ENCODE data around the gene WEE2. TPM values are rescaled to one million over a fixed set of nuclear protein-coding genes. Genes with fewer than 3 reads are reported as not detected.

The WEE2 gene
- total RNA-seq, 1 experiment from 2014 or later = not detected

GRCh38 chr7:141691540-141691939, 16.6 kb upstream of the WEE2 start:
- DNase-seq (ENCODE audit: low read depth) = no peak

GRCh38 chr7:141691961-141692360, 16.2 kb upstream of the WEE2 start:
- DNase-seq (ENCODE audit: low read depth) = no peak

- DNase-seq (ENCODE audit: low read depth) = no peak
Observed at GRCh38 chr7:141693082-141693481, 15.1 kb upstream of the WEE2 start.

GRCh38 chr7:141695803-141696289, 12.3 kb upstream of the WEE2 start:
- DNase-seq (ENCODE audit: low read depth) = no peak

GRCh38 chr7:141696348-141696747, 11.8 kb upstream of the WEE2 start:
- no peak for DNase-seq (ENCODE audit: low read depth)

- peak; percentile 92 for DNase-seq (ENCODE audit: low read depth)
Observed at GRCh38 chr7:141697211-141697871, 10.8 kb upstream of the WEE2 start.

GRCh38 chr7:141698247-141699015, 9.7 kb upstream of the WEE2 start:
- DNase-seq (ENCODE audit: low read depth) = no peak

- no peak for DNase-seq (ENCODE audit: low read depth)
Observed at GRCh38 chr7:141699860-141700259, 8.3 kb upstream of the WEE2 start.

GRCh38 chr7:141700296-141700847, 7.8 kb upstream of the WEE2 start:
- no peak for DNase-seq (ENCODE audit: low read depth)

- DNase-seq (ENCODE audit: low read depth) = peak; percentile 10
Observed at GRCh38 chr7:141700848-141701371, 7.2 kb upstream of the WEE2 start.

GRCh38 chr7:141701489-141702046, 6.6 kb upstream of the WEE2 start:
- peak; percentile 59 for DNase-seq (ENCODE audit: low read depth)

GRCh38 chr7:141702047-141702567, 6.0 kb upstream of the WEE2 start, which contains the start of gene DENND11:
TSS of gene DENND11 (minus strand) at chr7:141702166. CDS start at chr7:141702153, 13 bp downstream.
- peak; percentile 34 for DNase-seq (ENCODE audit: low read depth)

- DNase-seq (ENCODE audit: low read depth) = no peak
Observed at GRCh38 chr7:141702892-141703291, 5.3 kb upstream of the WEE2 start.

GRCh38 chr7:141704112-141704511, 4.0 kb upstream of the WEE2 start:
- no peak for DNase-seq (ENCODE audit: low read depth)

GRCh38 chr7:141704741-141705140, 3.4 kb upstream of the WEE2 start:
- peak; percentile 5 for DNase-seq (ENCODE audit: low read depth)

GRCh38 chr7:141706239-141707064, 1.7 kb upstream of the WEE2 start:
- no peak for DNase-seq (ENCODE audit: low read depth)

- no peak for DNase-seq (ENCODE audit: low read depth)
Observed at GRCh38 chr7:141709318-141709717, 1.2 kb downstream of the WEE2 start.

- DNase-seq (ENCODE audit: low read depth) = peak; percentile 22
Observed at GRCh38 chr7:141709749-141710148, 1.6 kb downstream of the WEE2 start.

GRCh38 chr7:141710301-141710700, 2.1 kb downstream of the WEE2 start:
- DNase-seq (ENCODE audit: low read depth) = no peak

- no peak for DNase-seq (ENCODE audit: low read depth)
Observed at GRCh38 chr7:141712603-141713255, 4.6 kb downstream of the WEE2 start.
